GM21423 (cell line): ENCODE data around the gene XAB2.
"Not testable (repeated sequence)": the region's sequence is repeated elsewhere in the genome, so short reads cannot be mapped to it uniquely, and the experiment has no call there.

Experiments
- ATAC-seq: cut with Tn5 transposase; IDR thresholded peaks from one replicate; pipeline ENCODE4 v1.9.1; 2021; ENCODE audit warnings: mild to moderate bottlenecking, moderate library complexity; ENCODE audit not compliant: unreplicated experiment

The XAB2 gene

DNA sequence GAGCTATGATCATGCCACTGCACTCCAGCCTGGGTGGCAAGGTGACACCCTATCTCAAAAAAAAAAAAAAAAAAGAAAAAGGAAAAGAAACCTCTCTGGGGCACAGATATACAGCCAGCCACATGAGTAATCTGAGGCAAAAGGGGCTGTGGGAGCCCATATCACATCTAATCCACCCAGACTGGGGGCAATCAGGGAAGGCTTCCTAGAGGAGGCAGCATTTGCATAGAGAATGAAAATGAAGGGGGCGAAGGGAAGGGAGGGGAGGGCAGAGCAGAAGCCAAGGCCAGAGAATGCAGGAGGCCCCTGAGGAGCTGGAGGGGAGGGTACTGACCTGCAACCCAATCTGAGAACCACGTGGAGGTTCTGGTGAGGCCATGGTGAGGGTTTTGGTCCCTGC is 20.8 kb upstream of the XAB2 start:
- no peak for ATAC-seq

DNA sequence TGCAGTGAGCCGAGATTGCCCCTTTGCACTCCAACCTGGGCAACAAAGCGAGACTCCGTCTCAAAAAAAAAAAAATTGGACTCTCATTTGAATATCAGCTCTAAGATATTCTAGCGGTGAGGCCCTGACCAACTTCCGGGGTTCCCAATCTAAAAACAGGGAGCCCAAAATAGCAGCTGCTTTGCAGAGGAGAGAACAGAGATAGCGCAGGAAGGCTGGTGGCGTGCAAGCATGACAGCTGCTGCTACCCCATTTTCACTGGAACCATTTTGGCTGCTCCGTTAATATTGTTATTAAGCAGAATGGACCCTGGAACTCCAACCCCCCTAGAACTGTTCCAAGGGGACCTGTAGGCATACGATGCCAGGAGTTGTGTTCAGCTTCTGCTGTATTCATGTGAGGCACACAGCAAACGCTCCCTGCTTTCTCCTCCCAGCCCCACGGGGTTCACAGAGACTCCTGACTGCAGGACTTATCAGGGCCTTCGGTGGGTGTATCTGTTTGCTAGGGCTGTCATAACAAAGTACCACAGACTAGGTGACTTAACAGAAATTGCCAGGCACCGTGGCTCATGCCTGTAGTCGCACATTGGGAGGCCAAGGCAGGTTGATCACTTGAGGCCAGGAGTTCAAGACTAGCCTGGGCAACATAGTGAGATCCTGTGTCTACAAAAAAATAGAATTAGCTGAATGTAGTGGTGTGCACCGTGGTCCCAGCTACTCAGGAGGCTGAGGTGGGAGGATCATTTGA is 19.1 kb upstream of the XAB2 start:
- no peak for ATAC-seq

DNA sequence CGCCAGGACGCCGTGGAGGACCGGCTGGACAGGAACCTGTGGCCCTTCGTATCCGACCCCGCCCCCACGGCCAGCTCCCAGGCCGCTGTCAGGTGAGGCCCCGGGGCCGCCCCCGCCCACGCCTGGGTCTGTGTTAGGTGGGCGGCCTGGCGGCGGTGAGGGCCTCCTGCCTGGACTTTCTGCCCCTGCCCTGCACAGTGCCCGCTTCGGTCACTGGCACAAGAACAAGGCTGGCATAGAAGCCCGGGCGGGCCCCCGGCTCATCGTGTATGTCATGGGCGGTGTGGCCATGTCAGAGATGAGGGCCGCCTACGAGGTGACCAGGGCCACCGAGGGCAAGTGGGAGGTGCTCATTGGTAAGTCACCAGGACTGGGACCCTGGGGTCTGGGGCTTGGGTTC is 17.8 kb upstream of the XAB2 start:
- no peak for ATAC-seq

DNA sequence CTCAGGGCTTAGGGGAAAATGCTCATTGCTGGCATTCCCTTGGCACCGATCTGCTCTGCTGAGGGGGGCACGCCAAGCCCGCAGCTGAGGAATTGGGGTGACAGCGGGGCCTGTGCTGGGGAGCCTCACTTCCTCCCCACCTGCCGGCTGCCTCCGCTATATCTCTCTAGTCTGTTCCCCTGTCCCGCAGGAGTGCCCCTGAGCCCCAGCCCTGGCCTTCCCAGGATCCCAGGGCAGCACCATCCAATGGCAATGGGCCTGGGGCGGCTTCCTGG is 17.0 kb upstream of the XAB2 start:
- no peak for ATAC-seq

DNA sequence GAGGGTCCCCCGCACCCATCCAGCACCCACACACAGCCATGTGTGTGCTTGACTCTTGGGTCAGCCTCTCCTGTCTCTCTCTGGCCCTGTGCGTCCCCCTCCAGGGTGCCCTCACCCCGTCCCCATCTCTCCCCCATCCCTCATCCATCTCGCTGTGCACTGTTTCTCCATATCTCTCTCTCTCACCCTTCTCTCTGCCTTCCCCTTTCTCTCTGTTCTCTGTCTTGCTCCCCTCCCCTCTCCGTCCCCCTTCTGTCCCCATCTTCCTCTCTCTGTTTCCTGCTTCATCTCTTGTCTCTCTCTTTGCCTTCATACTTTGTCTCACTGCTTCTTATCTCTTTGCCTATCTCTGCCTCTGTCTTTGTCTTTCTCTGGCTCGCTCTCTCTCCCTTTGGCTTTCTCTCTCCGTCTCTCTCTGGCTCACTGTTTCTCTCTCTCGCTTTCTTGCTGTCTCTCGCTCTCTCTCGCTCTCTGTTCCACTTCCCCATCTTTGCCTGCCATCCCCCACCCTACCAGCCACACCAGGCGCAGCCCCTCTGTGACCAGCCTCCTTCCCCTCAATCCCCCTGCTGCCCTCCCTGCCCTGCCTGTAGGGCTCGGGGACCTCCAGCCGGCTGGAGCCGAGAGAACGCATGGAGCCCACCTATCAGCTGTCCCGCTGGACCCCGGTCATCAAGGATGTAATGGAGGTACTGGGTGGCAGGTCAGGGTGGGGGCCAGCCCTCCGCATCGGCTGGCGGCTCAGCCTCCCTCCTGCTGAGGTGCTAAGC is 16.5 kb upstream of the XAB2 start:
- ATAC-seq = no peak

DNA sequence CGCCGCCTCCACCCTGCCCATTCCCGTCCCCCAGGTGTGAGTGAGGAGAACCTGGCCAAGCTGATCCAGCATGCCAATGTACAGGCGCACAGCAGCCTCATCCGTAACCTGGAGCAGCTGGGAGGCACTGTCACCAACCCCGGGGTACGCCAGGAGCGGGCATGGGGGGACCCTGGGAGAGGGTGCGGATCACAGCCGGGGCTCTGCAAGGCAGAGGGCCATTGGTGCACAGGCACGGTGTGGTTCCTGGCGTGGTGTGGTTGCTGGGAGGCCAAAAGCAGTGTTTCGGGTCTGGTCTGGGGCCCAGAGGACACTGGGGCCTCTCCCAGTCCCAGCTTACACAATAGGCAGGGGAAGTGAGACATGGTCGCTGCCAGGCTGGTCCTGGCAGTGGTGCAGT is 15.8 kb upstream of the XAB2 start:
- ATAC-seq = no peak

DNA sequence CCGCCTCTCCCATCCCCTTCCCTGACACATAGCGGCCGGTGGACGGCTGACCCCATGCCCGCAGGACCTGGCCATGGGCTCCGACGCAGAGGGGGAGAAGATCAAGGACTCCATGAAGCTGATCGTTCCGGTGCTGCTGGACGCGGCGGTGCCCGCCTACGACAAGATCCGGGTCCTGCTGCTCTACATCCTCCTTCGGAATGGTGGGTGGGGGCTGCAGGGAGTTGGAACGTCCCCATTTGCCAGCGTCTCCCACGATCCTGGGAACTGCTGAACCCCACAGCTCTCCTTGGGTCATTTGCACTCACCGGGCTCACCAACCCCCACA is 15.2 kb upstream of the XAB2 start:
- ATAC-seq = no peak

DNA sequence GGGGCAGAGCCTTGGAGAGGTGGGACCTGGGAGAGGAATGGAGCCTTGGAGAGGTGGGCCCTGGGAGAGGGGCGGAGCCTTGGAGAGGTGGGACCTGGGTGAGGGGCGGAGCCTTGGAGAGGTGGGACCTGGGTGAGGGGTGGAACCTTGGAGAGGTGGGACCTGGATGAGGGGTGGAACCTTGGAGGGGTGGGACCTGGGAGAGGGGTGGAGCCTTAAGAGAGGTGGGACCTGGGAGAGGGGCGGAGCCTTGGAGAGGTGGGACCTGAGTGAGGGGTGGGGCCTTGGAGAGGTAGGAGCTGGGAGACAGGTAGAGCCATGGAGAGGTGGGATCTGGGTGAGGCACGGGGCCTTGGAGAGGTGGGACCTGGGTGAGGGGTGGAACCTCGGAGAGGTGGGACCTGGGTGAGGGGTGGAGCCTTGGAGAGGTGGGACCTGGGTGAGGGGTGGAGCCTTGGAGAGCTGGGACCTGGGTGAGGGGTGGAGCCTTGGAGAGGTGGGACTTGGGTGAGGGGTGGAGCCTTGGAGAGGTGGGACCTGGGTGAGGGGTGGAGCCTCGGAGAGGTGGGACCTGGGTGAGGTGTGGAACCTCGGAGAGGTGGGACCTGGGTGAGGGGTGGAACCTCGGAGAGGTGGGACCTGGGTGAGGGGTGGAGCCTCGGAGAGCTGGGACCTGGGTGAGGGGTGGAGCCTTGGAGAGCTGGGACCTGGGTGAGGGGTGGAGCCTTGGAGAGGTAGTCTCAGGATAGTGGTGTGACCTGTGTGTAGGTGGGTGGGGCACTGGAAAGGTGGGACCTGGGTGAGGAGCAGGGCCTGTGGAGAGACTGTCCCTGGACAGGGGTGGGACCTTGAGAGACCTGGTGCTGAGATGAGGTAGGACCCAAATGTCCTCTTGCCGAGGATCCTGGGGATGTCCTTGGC is 14.5 kb upstream of the XAB2 start:
- ATAC-seq = not testable (repeated sequence)

DNA sequence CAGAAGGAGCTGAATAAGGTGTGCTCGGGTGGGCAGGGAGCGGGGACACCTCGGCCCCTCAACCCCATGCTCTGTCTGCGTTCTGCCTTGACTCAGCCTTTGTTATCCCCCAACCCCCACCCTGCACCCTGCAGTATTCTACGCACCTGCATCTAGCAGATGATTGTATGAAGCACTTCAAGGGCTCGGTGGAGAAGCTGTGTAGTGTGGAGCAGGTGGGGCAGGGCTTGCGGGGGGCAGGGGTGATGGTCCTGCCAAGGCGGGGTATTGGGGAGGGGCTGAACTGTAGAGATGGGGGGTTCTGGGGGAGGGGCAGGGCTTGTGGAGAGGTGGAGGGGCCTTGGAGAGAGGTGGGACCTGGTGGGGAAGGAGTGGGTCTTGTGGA is 13.7 kb upstream of the XAB2 start:
- no peak for ATAC-seq

DNA sequence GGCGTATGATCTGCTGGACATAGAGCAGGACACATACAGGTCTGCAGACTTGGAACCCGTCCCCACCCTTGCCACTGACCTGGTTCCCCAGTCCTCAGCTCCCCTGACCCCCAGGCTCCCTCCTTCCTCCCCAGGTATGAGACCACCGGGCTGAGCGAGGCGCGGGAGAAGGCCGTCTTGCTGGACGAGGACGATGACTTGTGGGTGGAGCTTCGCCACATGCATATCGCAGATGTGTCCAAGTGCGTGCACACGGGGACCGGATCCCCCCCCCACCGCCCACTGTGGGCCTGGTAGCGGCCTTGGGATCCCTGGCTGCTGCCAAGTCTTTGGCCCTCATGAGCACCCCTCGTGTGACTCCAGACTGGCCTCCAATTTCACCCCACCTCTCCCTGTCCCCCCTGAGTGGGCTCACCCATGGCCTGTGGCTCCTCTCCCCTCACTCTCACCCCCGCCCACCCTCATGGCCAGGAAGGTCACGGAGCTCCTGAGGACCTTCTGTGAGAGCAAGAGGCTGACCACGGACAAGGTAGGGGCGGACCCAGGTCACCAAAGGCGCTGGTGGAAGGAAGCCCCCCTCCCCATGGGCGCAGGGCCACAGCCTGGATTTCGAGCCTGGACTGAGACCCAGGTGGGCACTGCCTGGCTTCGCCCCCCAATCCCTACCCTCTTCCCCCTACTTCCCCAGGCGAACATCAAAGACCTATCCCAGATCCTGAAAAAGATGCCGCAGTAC is 13.1 kb upstream of the XAB2 start:
- ATAC-seq = no peak

DNA sequence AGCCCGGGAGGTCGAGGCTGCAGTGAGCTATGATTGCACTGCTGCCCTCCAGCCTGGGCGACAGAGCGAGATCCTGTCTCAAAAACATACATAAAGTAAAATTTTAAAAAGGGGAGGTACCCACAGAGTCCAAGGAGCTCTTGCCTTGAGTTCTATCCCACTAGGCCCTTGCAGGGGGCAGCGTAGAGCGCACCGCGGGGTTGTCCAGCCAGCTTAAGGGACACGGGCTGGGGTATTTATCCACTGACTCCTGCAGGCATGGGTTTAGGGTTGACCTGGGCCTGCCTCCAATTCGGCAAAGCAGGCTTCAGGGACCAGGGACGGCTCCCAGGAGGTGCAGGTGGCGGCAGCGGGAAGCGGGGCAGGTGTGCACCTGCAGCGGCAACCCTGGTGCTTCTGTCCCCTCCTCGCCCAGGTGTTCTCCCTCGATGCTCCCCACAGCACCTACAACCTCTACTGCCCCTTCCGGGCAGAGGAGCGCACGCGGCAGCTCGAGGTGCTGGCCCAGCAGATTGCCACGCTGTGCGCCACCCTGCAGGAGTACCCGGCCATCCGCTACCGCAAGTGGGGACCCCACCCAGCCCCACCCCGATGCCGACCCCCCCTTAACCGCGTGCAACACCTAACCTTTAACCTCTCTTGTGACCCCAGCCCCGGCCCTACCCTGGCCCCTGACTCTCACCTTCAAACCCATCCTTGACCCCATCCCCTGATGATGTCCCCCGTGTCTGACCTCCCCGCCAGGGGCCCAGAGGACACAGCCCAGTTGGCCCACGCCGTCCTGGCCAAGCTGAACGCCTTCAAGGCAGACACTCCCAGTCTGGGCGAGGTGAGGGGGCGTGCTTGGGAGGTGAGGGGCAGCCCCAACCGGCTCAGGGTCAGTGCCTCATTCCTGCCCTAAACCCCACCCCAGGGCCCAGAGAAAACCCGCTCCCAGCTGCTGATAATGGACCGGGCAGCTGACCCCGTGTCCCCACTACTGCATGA is 12.2 kb upstream of the XAB2 start:
- ATAC-seq = no peak

DNA sequence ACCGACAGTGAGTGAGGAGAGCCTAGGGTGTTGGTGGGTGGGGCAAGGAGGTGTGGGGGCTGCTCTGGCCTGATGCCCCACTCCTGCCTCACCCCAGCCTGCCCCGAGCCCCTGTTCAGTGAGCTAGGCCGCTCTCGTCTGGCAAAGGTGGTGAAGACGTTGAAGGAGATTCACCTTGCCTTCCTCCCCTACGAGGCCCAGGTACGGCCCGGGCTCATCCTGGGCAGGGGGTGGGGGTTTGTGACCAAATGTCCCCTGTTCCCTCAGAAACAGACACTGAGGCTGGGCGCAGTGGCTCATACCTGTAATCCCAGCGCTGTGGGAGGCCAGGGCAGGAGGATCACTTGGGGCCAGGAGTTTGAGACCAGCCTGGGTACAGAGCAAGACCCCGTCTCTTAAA is 11.5 kb upstream of the XAB2 start:
- ATAC-seq = no peak

DNA sequence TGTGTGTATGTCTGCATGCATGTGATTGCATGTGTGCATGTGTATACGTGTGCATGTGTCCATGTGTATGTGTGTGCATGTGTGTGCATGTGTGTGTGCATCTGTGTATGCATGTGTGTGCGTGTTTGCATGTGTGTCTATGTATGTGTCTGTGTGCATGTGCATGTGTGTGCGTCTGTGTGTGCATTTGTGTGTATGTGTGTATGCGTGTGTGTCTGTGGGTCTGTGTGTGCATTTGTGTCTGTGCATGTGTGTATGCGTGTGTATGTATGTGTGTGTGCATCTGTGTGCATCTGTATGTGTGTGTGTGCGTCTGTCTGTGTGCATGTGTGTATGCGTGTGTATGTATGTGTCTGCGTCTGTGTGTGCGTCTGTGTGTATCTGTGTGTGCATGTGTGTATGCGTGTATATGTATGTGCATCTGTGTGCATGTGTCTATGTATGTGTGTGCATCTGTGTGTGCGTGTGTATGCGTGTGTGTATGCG is 10.6 kb upstream of the XAB2 start:
- no peak for ATAC-seq

DNA sequence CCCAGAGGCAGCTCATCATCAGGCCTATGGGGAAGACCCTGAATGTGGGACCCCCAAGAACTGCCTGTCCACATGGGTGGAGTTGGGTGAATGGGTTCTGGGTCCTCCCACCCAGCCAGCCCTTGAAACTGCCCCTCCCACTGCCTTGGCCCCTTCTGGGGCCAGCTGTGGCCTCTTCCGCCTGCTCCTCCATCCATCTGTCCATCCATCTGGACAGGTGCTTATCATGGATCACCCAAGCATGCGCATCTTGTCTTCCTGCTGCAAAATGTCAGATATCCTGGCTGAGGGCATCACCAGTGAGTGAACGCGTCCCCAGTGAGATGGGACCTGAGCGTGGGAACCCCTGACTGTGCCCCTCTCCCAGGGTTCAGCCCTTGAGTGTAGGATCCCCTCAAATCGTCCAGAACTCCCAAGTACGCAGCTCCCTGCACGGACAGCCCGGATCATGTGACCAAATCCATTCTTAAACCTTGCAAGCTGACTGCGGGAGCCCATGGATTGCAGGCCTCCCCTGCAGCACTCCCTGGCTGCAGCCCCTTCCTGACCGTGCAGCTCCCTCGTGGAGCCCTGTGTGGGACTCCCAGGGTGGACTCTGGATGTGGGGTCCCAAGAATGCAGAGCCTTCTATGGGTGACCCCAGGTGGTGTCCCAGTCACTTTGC is 9.6 kb upstream of the XAB2 start:
- ATAC-seq = no peak

DNA sequence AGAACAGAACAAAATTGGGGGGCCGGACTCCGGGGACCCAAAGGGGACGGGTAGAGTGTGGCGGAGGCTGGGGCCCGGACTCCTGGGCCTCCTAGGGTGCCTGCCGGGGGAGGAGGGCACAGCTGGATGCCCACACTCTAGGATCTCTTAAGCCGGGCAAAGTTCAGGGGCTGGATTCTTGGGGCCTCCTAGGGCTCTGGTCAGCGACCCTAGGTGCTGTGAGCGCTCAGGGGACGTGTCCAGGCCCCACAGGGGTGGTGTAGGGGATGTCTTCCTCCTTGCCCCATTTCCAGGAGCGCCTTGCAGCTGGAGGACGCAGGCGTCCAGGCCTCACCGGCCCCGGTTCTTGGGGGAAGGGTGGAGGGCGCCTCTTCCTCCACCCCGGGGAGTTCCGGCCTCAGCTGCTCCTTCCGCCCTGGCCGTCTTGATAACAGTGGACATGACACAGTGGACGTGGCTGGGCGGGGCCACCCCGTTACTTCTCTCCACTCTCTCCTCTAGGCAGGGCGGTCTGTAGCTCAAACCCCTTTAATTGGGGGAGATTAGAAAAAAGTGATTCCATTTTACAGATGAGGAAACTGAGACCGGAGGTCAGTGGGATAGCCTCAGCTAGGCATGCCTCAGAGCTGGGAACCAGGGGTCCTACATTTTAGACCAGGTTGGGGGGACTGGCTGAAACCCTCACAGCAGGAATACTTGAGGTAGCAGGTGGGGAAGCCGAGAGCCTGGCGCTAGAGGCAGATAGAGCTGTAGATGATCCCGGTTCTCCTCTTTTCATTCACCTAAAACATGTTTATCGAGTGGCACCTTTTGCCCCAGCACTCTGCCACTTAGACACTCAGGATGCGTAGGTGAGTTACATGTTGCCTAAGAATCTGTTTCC is 8.3 kb upstream of the XAB2 start:
- ATAC-seq = peak; percentile 18

DNA sequence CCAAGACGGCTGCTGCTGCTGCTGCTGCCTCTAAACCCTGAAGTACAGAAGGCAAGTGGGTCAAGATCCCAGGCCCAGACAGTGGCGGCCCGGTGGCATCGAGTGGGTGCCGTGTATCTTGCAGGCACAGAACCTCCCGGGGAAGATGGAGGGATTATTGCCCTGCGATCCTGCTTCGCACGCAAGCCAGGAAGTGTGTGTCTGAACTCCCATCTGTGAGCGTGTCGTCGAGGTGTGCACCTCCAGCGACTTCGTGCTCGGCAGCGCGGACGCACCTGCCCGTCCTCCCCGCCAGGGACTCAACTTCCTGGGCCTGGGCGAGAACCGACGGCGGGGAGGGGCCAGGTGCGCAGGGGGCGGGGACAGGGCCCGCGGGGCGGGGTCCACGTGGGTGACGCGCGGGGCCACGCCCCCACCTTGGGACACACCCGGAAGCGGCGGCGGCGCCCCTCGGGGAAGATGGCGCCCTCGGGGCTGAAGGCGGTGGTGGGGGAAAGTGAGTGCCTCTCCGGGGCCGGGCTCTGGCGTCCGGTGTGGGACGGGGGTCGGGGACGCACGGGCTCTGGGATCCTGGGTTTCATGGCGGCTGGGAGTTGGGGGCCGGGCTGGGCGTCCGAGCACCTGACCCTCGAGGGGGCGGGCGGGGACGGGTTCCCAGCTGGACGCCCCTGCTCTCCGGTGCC is 7.5 kb upstream of the XAB2 start, which contains the start of gene STXBP2:
Gene STXBP2, plus strand, starts transcription at position 420 of the 683 bp plus-strand sequence. Its CDS starts 40 bp downstream, at position 460.
- ATAC-seq = peak; percentile 72

DNA sequence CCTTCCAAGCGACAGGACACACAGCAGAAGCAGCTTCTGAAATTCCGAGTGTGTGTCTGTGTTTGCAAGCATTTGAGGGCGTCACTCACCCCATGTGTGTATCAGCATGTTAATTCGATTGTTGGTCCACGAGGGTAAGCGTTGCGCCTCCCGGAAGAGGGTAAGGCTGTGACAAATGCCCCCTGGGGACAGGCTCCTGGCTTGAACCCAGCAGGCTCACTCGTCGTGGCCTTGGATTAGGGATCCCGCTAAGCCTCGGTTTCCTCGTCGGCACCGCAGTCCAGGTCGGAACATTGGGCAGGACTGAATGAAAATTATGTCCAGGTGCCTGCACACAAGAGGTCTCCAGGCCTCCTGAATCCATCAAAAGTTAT is 7.0 kb upstream of the XAB2 start:
- no peak for ATAC-seq

DNA sequence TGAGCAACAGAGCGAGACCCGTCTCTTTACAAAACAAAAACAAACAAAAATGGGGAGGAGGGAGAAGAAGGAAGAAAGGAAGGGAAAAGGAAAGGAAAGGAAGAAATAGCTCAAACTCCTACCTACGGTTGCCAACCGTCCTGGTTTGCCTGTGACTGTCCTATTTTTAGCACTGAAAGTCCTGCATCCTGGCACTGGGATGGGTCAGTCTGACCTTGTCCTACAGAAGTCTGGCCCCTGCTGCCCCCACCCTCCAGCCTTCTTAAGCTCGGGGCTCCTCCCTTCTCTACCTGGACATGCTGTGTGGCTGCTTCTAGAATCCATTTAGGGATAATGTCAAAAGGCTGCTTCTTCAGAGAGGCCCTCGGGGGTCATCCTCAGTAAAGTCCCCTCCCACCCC is 6.3 kb upstream of the XAB2 start:
- no peak for ATAC-seq
